Activated T-cell treated with anti-CD3 and anti-CD28 coated beads for 4 hours (primary cell): ENCODE data around the gene RPRD1B.
"Not testable (repeated sequence)": the region's sequence is repeated elsewhere in the genome, so short reads cannot be mapped to it uniquely, and the experiment has no call there.

ENCODE experiments used
- DNase-seq: peaks from one replicate; pipeline ENCODE4 v3.0.0-alpha.2; 2020

The RPRD1B gene

GRCh38 chr20:38076548-38076947 lies 43.0 kb downstream of the RPRD1B start:
- no peak for DNase-seq

- DNase-seq = no peak
Observed at GRCh38 chr20:38078084-38078483, 44.5 kb downstream of the RPRD1B start.

GRCh38 chr20:38079353-38079752 lies 45.8 kb downstream of the RPRD1B start:
- DNase-seq = no peak

- no peak for DNase-seq
Observed at GRCh38 chr20:38081575-38081974, 48.0 kb downstream of the RPRD1B start.

DNA sequence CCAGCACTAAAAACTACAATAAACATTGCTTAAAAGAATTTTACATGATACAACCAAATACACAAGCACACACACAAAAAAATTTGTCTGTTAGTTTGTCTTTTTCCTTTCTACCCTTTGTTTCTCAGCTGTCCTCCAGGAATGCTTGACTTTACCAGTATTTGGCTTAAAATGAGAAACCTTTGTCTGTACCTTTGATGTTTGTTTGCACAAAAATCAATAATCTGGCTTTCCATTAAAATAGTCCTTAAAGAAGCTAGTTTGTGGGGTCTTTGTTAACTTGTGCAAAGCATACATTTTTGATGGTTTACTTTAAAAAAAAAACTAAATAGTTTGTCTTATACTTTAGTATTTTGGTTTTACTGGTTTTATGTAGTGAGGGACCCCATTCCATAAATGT lies 49.3 kb downstream of the RPRD1B start:
- DNase-seq = no peak

GRCh38 chr20:38083338-38084048 lies 49.9 kb downstream of the RPRD1B start:
- DNase-seq = no peak

- no peak for DNase-seq
Observed at GRCh38 chr20:38084425-38084951, 50.9 kb downstream of the RPRD1B start.

- DNase-seq = no peak
Observed at GRCh38 chr20:38085026-38085425, 51.5 kb downstream of the RPRD1B start.

- DNase-seq = no peak
Observed at GRCh38 chr20:38089500-38089899, 56.0 kb downstream of the RPRD1B start.

DNA sequence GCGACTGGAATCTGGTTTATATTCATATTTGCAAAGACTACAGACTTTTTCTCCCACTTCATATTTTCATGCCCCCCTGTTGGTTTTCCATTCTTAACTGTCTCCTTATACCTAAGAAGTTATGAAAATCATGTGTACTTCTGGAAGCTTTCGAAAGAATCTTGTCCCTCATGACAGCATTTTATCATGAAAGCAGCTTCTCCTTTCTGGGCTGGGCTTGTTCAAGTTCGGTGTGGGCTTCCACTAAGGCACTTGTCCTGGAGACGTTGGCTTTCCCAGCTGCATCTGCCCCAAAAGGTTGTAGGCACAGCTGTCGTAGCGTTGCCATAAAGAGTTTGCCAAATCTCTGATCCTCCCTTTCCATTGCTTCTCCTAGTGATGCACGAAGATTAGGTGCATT lies 56.5 kb downstream of the RPRD1B start:
- DNase-seq = no peak

- no peak for DNase-seq
Observed at GRCh38 chr20:38091441-38092216, 58.1 kb downstream of the RPRD1B start.

DNA sequence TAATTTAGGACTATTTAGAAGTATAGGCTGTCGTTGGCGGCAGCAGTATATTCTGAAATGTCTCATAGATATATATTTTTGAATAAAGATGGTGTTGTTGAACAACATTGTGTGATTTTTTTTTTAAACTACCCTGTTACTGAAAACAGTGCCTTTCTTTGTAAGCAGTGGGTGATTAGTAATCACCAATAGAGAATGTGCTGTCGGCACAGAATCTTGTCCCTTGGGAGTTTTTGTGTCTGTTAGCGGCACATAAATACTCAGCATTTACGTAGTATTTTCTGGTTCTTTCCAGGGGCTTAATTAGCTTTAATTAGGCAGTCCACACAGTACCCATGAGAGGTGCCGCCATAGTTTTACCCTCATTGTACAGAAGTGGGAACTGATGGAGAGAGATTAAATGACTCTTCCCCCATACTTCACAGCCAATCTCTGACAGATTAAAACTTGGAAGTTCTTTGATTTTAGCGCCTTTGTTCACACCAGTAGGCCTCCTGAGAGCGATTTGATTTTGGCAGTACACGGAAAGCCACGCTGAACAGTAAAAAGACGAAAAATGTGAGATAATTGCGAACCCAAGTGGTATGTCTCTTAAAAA lies 58.8 kb downstream of the RPRD1B start:
- no peak for DNase-seq

DNA sequence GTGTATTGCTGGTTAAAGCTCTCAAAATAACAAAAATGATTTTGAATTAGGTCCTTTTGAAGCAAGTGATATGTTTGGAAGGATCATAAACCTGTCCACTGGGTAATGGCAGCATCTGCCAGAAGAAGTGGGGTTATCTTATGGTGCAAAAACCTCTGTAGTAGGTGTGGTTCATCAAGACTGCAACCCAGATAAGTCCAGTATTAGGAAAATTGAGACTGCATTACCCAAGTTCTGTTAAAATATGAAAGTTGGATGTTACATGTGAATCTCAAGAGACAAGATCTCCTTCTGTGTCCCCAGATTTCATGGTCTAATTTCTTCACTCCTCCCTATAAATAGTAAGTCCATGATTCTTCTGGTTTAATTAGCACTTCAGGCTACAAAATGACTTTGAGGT lies 59.4 kb downstream of the RPRD1B start:
- DNase-seq = no peak

DNA sequence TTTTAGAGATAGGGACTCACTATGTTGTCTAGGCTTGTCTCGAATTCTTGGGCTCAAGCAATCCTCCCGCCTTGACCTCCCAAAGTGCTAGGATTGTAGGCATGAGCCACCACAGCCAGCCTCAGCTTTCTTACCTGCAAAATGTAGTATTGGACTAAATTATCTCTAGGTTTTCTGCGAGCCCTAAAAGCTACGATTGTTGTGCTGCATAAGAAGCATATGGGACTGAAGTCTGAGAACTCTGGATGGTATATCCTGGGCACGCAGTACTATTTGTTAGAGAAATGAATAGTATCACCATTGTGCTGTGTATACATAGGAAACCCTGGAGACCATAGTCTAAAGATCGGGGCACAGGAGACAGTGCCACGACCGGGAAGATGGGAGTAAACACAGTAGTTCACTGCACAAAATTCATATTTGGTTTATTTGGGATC lies 60.1 kb downstream of the RPRD1B start:
- no peak for DNase-seq

- DNase-seq = no peak
Observed at GRCh38 chr20:38094373-38094891, 60.9 kb downstream of the RPRD1B start.

DNA sequence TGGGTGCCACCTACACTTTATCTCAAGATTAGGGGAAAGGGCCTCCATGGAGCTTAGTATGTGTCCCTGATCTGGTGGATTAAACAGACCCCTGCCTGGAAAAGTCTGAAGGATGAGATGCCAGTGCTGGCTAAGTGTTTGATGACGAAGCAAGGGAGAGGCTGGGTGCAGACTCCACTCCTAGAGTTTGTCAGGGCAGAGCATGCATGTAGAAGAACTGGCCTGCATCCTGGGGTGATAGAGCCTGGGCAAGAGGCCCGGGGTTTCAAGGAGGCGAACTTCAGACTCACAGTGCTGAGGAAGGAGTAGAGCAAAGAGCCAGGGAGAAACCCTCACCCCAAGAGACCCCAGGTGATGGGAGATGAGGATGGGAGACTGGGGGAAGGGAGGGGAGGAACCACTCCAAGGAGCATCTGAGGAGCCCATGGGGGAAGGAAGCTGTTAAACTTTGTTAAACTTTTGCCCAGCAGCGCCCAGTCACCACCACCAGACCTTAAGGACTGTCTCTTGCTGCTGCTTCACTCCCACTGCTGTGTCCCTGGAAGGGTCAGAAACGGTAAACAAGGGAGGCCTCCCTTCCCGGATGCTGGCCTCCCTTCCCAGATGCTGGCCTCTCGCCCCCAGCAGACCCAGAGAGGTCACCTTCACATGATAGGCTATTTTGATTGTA lies 61.6 kb downstream of the RPRD1B start:
- no peak for DNase-seq

DNA sequence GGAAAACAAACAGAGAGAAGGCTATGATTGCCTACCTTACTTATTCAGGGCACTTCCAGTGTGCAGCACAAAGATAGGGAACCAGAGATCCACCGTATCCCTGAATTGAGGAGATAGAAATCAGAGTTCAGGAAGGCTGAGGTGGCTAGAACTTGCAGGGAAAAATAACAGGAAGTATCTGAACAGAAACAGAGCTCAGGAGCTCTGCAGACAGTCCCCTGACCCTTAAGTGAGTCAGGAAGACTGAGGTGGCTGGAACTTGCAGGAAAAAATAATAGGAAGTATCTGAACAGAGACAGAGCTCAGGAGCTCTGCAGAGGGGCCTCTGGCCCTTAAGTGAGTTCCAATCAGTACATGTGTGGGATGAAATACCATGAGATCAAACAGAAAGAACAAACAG lies 65.4 kb downstream of the RPRD1B start:
- DNase-seq = no peak

- not testable (repeated sequence) for DNase-seq
Observed at GRCh38 chr20:38102206-38102605, 68.7 kb downstream of the RPRD1B start.

- DNase-seq = no peak
Observed at GRCh38 chr20:38104285-38104684, 70.7 kb downstream of the RPRD1B start.

- DNase-seq = no peak
Observed at GRCh38 chr20:38106461-38106860, 72.9 kb downstream of the RPRD1B start.

DNA sequence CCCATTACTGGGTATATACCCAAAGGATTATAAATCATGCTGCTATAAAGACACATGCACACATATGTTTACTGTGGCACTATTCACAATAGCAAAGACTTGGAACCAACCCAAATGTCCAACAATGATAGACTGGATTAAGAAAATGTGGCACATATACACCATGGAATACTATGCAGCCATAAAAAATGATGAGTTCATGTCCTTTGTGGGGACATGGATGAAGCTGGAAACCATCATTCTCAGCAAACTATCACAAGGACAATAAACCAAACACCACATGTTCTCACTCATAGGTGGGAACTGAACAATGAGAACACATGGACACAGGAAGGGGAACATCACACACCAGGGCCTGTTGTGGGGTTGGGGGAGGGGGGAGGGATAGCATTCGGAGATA lies 73.8 kb downstream of the RPRD1B start:
- DNase-seq = not testable (repeated sequence)

DNA sequence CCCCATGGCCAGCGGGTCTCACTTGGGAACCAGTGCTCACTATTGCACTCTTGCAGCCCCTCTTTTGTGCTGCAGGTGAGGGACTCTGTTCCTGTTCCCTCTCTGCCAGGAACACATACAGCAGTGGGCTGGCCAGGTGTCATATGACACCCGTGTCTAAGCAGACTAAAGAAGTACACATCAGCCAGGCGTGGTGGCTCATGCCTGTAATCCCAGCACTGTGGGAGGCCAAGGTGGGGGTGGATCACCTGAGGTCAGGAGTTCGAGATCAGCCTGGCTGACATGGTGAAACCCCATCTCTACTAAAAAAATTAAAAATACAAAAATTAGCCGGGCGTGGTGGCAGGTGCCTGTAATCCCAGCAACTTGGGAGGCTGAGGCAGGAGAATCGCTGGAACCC lies 74.4 kb downstream of the RPRD1B start:
- DNase-seq = not testable (repeated sequence)

GRCh38 chr20:38108438-38108985 lies 75.0 kb downstream of the RPRD1B start:
- DNase-seq = no peak
